Measurements from ENCODE around the gene C1QTNF7. TPM values are rescaled to one million over a fixed set of nuclear protein-coding genes. Genes with fewer than 3 reads are reported as not detected.

Gene C1QTNF7
- total RNA-seq, 2 donors from 2014 or later = not detected

DNA sequence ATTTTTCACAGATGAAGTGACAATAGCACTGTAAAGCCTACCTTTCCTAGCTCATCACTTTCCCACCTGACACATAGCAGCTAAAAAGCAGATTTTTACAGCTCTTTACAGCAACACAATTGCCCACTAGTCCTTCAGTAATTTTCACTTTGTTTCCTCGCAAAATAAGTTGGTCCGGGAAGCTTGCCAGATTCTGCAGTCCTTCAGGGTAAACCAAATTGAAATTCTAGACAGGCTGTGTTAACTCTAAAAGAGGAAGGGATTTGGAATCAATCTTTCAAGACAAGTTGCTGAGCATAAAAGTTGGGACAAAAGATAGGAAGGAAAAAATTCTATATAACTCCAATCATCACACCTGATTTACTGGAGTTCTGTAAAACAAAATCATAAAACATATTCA, 8.7 kb downstream of the C1QTNF7 start:
- Mint-ChIP-seq H3K9me3 (no peaks in the 10 kb centered on the region), H3K36me3 (ENCODE audit: low read depth) (no peaks in the 10 kb centered on the region), H3K27ac (no peak overlapping the region), H3K27me3 (ENCODE audit: insufficient read depth) (no peaks in the 10 kb centered on the region), H3K4me3 (no peak overlapping the region), H3K4me1 (no peaks in the 10 kb centered on the region)
- Histone ChIP-seq H3K27ac (ENCODE audit: low read depth, low read length) (no peak overlapping the region), H3K27me3 (ENCODE audit: control insufficient read depth, insufficient read depth, low read length, poor library complexity, severe bottlenecking) (no peaks in the 10 kb centered on the region), H3K4me3 (ENCODE audit: low read length) (no peak overlapping the region), H3K9ac (ENCODE audit: extremely low read depth, low read length, poor library complexity, severe bottlenecking) (no peak overlapping the region), H3K9me3 (ENCODE audit: control insufficient read depth, low read length) (no peaks in the 10 kb centered on the region), H3K4me1 (ENCODE audit: control insufficient read depth, insufficient read depth, low read length) (no peaks in the 10 kb centered on the region), H3K36me3 (ENCODE audit: control insufficient read depth, insufficient read depth, low read length) (no peaks in the 10 kb centered on the region)
- 92% methylated on average over 2 of the region's 2 CpGs; no CpG with 5 or more reads in 1 of the 2 experiments for WGBS, 2 experiments (ENCODE audit: insufficient coverage in 1 of 2, insufficient read length in 1 of 2)
- TF ChIP-seq, protein P1, sequence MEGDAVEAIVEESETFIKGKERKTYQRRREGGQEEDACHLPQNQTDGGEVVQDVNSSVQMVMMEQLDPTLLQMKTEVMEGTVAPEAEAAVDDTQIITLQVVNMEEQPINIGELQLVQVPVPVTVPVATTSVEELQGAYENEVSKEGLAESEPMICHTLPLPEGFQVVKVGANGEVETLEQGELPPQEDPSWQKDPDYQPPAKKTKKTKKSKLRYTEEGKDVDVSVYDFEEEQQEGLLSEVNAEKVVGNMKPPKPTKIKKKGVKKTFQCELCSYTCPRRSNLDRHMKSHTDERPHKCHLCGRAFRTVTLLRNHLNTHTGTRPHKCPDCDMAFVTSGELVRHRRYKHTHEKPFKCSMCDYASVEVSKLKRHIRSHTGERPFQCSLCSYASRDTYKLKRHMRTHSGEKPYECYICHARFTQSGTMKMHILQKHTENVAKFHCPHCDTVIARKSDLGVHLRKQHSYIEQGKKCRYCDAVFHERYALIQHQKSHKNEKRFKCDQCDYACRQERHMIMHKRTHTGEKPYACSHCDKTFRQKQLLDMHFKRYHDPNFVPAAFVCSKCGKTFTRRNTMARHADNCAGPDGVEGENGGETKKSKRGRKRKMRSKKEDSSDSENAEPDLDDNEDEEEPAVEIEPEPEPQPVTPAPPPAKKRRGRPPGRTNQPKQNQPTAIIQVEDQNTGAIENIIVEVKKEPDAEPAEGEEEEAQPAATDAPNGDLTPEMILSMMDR (conservative IDR thresholded peaks at IDR 0.05) = no peak
- DNase-seq = no peak

GRCh38 chr4:15438939-15439524, 11.2 kb downstream of the C1QTNF7 start:
- Histone ChIP-seq H3K4me3 (ENCODE audit: low read length) (no peak overlapping the region), H3K36me3 (ENCODE audit: control insufficient read depth, insufficient read depth, low read length) (no peaks in the 10 kb centered on the region), H3K27ac (ENCODE audit: low read depth, low read length) (no peak overlapping the region), H3K9me3 (ENCODE audit: control insufficient read depth, low read length) (no peaks in the 10 kb centered on the region), H3K4me1 (ENCODE audit: control insufficient read depth, insufficient read depth, low read length) (no peaks in the 10 kb centered on the region), H3K27me3 (ENCODE audit: control insufficient read depth, insufficient read depth, low read length, poor library complexity, severe bottlenecking) (no peaks in the 10 kb centered on the region), H3K9ac (ENCODE audit: extremely low read depth, low read length, poor library complexity, severe bottlenecking) (no peak overlapping the region)
- H3K36me3 Mint-ChIP-seq (ENCODE audit: low read depth) = no peaks in the 10 kb centered on the region
- H3K4me3 Mint-ChIP-seq = no peak overlapping the region
- TF ChIP-seq, protein P1 (conservative IDR thresholded peaks at IDR 0.05) = no peak
- DNase-seq = no peak
- H3K4me1 Mint-ChIP-seq = peaks cover 6% of the 10 kb centered on the region
- 67 to 100% methylated on average over 1 to 2 of the region's 2 CpGs for WGBS, 2 experiments (ENCODE audit: insufficient coverage in 1 of 2, insufficient read length in 1 of 2)
- H3K9me3 Mint-ChIP-seq = peaks cover 4% of the 10 kb centered on the region
- H3K27ac Mint-ChIP-seq = no peak overlapping the region
- H3K27me3 Mint-ChIP-seq (ENCODE audit: insufficient read depth) = no peaks in the 10 kb centered on the region

- 75 to 100% methylated on average over 1 to 2 of the region's 2 CpGs for WGBS, 2 experiments (ENCODE audit: insufficient coverage in 1 of 2, insufficient read length in 1 of 2)
- H3K9me3 Mint-ChIP-seq = peaks cover 4% of the 10 kb centered on the region
- TF ChIP-seq, protein P1 (conservative IDR thresholded peaks at IDR 0.05) = no peak
Observed at GRCh38 chr4:15443371-15444160, 15.7 kb downstream of the C1QTNF7 start.

More at GRCh38 chr4:15443371-15444160, 15.7 kb downstream of the C1QTNF7 start:
- Histone ChIP-seq H3K9ac (ENCODE audit: extremely low read depth, low read length, poor library complexity, severe bottlenecking) (no peak overlapping the region), H3K36me3 (ENCODE audit: control insufficient read depth, insufficient read depth, low read length) (no peaks in the 10 kb centered on the region), H3K4me1 (ENCODE audit: control insufficient read depth, insufficient read depth, low read length) (no peaks in the 10 kb centered on the region), H3K27ac (ENCODE audit: low read depth, low read length) (no peak overlapping the region), H3K4me3 (ENCODE audit: low read length) (no peak overlapping the region), H3K27me3 (ENCODE audit: control insufficient read depth, insufficient read depth, low read length, poor library complexity, severe bottlenecking) (no peaks in the 10 kb centered on the region), H3K9me3 (ENCODE audit: control insufficient read depth, low read length) (no peaks in the 10 kb centered on the region)
- Mint-ChIP-seq H3K4me1 (peaks cover 6% of the 10 kb centered on the region), H3K27me3 (ENCODE audit: insufficient read depth) (no peaks in the 10 kb centered on the region), H3K27ac (no peak overlapping the region), H3K36me3 (ENCODE audit: low read depth) (no peaks in the 10 kb centered on the region), H3K4me3 (no peak overlapping the region)
- no peak for DNase-seq

All from endodermal cell (in vitro differentiated cells).